Measurements from ENCODE around the gene FAM107B.

FAM107B gene

GRCh38 chr10:14567421-14567820, 207.3 kb downstream of the FAM107B start:
- no peak for TF ChIP-seq CTCF (IDR thresholded peaks at IDR 0.05; ENCODE audit: low read length, missing control alignments)
- H3K4me3 ChIP-seq (replicated peaks; ENCODE audit: low read depth, low read length), result no peak overlapping the region
- DNase-seq (ENCODE audit: low read depth), result no peak

GRCh38 chr10:14566498-14566897, 208.2 kb downstream of the FAM107B start:
- no peak for TF ChIP-seq CTCF (IDR thresholded peaks at IDR 0.05; ENCODE audit: low read length, missing control alignments)
- H3K4me3 ChIP-seq (replicated peaks; ENCODE audit: low read depth, low read length), result no peak overlapping the region
- DNase-seq (ENCODE audit: low read depth), result no peak

GRCh38 chr10:14565199-14565598, 209.5 kb downstream of the FAM107B start:
- DNase-seq (ENCODE audit: low read depth), result no peak
- H3K4me3 ChIP-seq (replicated peaks; ENCODE audit: low read depth, low read length), result no peak overlapping the region
- TF ChIP-seq CTCF (IDR thresholded peaks at IDR 0.05; ENCODE audit: low read length, missing control alignments), result no peak

GRCh38 chr10:14564268-14564744, 210.4 kb downstream of the FAM107B start:
- H3K4me3 ChIP-seq (replicated peaks; ENCODE audit: low read depth, low read length), result no peak overlapping the region
- no peak for TF ChIP-seq CTCF (IDR thresholded peaks at IDR 0.05; ENCODE audit: low read length, missing control alignments)
- no peak for DNase-seq (ENCODE audit: low read depth)

- no peak overlapping the region for H3K4me3 ChIP-seq (replicated peaks; ENCODE audit: low read depth, low read length)
- DNase-seq (ENCODE audit: low read depth), result no peak
- no peak for TF ChIP-seq CTCF (IDR thresholded peaks at IDR 0.05; ENCODE audit: low read length, missing control alignments)
These were observed 211.2 kb downstream of the FAM107B start for GRCh38 chr10:14563359-14563940.

- H3K4me3 ChIP-seq (replicated peaks; ENCODE audit: low read depth, low read length), result no peak overlapping the region
- no peak for TF ChIP-seq CTCF (IDR thresholded peaks at IDR 0.05; ENCODE audit: low read length, missing control alignments)
- no peak for DNase-seq (ENCODE audit: low read depth)
These were observed 211.7 kb downstream of the FAM107B start for GRCh38 chr10:14563076-14563336.

Measured in fibroblast of pulmonary artery (primary cell).